ENCODE data around the gene AKT1.
A peak's percentile ranks its signal among the peaks of the same experiment; 100 is the strongest.

The AKT1 gene

DNA sequence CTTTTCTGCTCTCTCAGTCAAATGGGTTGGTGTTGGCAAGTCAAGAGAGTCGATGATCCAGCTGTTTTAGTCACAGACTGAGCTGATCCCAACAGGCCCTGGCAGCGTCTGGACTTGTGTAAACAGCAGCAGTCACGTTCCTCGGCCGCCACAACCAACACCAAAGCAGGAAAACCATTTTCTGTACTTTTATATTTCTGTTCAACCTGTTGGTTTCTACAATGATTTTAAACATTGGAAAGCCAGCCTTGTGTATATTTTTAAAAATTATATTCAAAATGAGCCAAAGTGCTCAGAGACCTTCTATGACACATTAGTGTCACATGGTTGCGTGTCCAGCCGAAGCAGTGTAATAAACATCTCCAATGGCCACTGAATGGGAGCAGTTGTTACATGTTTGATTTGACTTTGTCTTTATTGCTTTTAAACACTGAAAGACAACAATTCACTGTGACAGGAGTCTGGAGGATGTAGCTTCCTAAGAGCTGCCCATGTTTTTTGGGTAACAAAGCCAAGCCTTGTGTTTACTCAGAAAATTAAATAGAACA lies 48.5 kb downstream of the AKT1 start:
- DNase-seq (ENCODE audit: low read depth): no peak
- H3K4me3 ChIP-seq (ENCODE audit: low read depth, low read length): no peak overlapping the region
- TF ChIP-seq, protein P1, sequence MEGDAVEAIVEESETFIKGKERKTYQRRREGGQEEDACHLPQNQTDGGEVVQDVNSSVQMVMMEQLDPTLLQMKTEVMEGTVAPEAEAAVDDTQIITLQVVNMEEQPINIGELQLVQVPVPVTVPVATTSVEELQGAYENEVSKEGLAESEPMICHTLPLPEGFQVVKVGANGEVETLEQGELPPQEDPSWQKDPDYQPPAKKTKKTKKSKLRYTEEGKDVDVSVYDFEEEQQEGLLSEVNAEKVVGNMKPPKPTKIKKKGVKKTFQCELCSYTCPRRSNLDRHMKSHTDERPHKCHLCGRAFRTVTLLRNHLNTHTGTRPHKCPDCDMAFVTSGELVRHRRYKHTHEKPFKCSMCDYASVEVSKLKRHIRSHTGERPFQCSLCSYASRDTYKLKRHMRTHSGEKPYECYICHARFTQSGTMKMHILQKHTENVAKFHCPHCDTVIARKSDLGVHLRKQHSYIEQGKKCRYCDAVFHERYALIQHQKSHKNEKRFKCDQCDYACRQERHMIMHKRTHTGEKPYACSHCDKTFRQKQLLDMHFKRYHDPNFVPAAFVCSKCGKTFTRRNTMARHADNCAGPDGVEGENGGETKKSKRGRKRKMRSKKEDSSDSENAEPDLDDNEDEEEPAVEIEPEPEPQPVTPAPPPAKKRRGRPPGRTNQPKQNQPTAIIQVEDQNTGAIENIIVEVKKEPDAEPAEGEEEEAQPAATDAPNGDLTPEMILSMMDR (IDR thresholded peaks at IDR 0.05; ENCODE audit: insufficient read depth, low read depth, low read length, missing control alignments): no peak

DNA sequence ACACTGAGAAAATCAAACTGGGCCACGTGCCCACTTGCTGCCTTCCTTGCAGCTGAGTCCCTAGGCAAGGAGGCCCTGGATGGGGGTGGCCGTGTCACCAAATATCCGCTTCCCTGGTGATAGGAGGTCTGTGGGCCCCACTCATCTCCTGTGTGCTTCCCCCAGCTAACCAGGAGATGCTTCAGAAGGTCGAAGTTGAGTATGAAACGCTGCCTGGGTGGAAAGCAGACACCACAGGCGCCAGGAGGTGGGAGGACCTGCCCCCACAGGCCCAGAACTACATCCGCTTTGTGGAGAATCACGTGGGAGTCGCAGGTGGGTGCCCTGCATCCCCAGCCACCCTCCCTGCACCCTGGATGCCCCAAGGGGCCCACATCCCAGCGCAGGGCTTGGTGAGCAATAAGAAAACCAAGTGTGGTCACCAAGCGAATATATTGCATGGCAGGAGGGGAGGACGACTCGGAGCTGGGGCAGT lies 49.4 kb downstream of the AKT1 start:
- DNase-seq (ENCODE audit: low read depth): peak; percentile 57
- TF ChIP-seq, protein P1 (IDR thresholded peaks at IDR 0.05; ENCODE audit: insufficient read depth, low read depth, low read length, missing control alignments): no peak
- H3K4me3 ChIP-seq (ENCODE audit: low read depth, low read length): no peak overlapping the region

DNA sequence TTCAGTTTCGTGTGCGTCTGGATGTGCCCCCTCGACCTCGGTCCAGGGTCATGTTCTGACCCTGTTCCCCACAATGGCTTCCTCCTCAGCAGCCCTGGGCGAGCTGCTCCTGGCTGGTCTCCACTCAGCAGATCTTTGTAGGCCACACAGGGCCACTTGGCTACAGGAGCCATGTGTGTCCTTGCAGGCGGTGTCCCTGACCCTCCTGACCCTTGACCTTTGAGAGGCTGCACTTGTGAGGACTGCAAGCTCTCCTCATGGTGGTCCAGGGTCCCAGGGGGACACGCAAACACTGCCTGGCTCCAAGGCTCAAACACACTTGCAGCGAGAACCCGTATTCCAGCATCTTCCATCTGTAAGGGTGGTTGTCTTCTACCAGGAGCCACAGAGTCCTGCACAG lies 50.1 kb downstream of the AKT1 start:
- no peak overlapping the region for H3K4me3 ChIP-seq (ENCODE audit: low read depth, low read length)
- TF ChIP-seq, protein P1 (IDR thresholded peaks at IDR 0.05; ENCODE audit: insufficient read depth, low read depth, low read length, missing control alignments): no peak
- no peak for DNase-seq (ENCODE audit: low read depth)

DNA sequence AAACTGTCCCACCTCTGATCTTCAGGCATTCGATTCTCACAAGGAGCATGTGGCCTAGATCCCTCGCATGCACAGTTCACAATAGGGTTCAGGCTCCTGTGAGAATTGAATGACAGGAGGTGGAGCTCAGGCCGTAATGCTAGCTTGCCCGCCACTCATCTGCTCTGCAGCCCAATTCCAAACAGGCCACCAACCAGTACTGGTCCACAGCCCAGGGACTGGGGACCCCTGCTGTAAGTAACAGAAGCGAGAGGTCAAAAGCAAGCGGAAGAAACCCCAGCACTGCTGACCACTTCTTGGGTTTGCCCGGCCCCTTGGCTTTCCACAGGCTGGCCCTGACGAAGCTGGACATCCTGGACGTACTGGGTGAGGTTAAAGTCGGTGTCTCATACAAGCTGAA lies 51.1 kb downstream of the AKT1 start:
- TF ChIP-seq, protein P1 (IDR thresholded peaks at IDR 0.05; ENCODE audit: insufficient read depth, low read depth, low read length, missing control alignments): no peak
- no peak overlapping the region for H3K4me3 ChIP-seq (ENCODE audit: low read depth, low read length)
- no peak for DNase-seq (ENCODE audit: low read depth)

DNA sequence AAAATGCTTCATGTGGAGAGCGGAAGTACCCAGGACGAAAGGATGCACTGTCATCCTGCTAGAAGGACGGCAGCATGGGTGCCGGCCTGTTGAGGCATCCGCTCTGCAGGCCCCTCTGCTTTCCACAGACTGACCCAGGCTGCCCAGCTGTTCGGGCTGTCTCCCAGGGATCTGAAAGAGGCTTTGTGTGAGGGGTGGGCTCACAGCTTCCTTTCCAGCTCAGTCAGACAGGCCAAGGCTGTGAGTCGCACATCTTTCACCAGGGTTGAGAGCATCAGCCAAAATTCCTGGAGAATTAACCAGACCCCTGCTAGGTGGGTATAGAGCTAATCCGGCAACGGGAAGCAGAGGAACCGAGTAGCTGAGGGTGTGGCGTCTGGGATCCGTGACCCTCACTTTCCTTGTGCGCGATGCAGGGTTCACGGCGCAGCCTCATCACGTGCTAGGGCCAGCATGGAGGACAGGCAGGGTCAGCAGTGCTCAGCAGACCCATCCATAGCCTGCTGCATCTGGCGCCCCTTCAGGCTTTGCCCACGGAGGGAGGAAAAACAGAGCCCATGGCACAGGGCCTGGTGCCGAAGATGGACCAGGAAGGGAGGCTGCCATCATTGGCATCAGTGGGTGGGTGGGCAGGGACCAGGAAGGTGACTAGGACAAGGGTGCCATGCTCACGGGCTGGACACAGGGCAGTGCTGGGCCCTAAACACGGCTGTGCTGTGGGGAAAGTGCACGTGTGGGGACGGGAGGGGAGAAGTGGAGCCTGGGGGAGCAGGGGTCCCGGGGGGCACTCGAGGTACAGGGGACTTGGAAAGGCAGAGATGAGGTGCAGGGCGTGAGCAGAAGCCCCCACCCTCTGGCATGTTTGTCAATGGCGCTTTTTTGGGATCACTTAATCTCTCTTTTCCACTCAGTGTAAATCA lies 51.8 kb downstream of the AKT1 start:
- TF ChIP-seq, protein P1 (IDR thresholded peaks at IDR 0.05; ENCODE audit: insufficient read depth, low read depth, low read length, missing control alignments): no peak
- no peak for DNase-seq (ENCODE audit: low read depth)

DNA sequence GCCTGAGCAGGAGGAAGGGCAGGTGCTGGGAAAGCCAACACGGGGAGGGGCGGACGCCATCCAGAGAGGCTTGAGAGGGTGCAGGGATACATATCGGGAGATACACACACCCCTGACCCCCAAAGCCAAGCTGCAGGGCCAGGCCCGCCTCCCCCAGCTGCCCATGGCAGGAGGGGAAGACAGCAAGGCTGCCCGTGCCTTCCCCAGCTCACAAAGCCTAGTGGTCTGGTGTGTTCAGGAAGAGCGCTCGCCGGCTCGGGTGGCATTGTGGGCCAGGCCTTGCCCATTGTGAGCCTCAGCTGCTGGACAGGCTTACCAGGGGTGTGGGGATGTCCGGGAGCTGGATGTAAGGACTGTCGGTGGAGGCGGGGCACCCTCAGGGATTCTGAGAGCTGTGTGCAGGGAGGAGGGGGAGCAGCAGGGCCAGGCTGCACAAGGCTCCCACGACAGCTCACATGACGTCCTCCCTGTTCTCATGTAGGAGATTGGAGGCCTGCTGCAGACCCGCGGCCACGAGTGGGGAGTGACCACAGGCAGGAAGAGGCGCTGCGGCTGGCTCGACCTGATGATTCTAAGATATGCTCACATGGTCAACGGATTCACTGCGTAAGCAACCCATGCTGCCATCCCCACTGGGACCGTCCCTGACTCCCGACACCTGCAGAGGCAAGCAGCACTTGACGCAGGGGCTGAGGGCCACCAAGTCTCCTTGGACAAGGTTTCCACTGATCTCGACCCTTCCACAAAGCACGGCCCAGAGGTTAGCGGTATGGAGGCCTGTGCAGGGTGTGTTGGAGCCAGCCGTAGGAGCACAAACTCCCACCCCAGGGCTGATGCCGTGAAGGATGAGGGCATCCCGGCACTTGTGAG lies 52.7 kb downstream of the AKT1 start:
- TF ChIP-seq, protein P1 (IDR thresholded peaks at IDR 0.05; ENCODE audit: insufficient read depth, low read depth, low read length, missing control alignments): no peak
- DNase-seq (ENCODE audit: low read depth): no peak
- H3K4me3 ChIP-seq (ENCODE audit: low read depth, low read length): no peak overlapping the region

More for the DNA sequence above, 51.8 kb downstream of the AKT1 start:
- no peak overlapping the region for H3K4me3 ChIP-seq (ENCODE audit: low read depth, low read length)
